Loucy (cell line): Measurements from ENCODE around the gene ARHGDIB.

ENCODE experiments used
- H2AFZ ChIP-seq: fragments of 200-600 bp; sonication (generic); 2 replicates; pipeline ENCODE4 v1.6.0; 2016; ENCODE audit warnings: antibody characterized with exemption, mild to moderate bottlenecking, low read length, moderate library complexity
- H3F3A ChIP-seq: fragments of 200-600 bp; 2 replicates; pipeline ENCODE4 v1.6.0; 2016; ENCODE audit warnings: antibody characterized with exemption, low read depth, mild to moderate bottlenecking
- H3K27me3 ChIP-seq: fragments of 200-600 bp; sonication (generic); 2 replicates; pipeline ENCODE4 v1.6.1; 2014; ENCODE audit warnings: low read length, mild to moderate bottlenecking; ENCODE audit not compliant: insufficient read depth, poor library complexity, severe bottlenecking
- H3K36me3 ChIP-seq: fragments of 200-600 bp; sonication (generic); 2 replicates; pipeline ENCODE4 v1.6.1; 2016; ENCODE audit warnings: low read length; ENCODE audit not compliant: insufficient read depth
- H3K4me1 ChIP-seq: fragments of 200-600 bp; sonication (generic); 2 replicates; pipeline ENCODE4 v1.5.1; 2014; ENCODE audit warnings: low read length, mild to moderate bottlenecking; ENCODE audit not compliant: insufficient read depth, poor library complexity, severe bottlenecking
- H3K4me2 ChIP-seq: fragments of 200-600 bp; sonication (generic); 2 replicates; pipeline ENCODE4 v1.6.0; 2014; ENCODE audit warnings: antibody characterized with exemption, low read length, low read depth, mild to moderate bottlenecking; ENCODE audit not compliant: poor library complexity, severe bottlenecking
- H3K4me3 ChIP-seq: fragments of 200-600 bp; sonication (generic); 2 replicates; pipeline ENCODE4 v1.5.1; 2014; ENCODE audit warnings: low read length, mild to moderate bottlenecking, mixed read lengths; ENCODE audit not compliant: poor library complexity, severe bottlenecking
- H3K79me2 ChIP-seq: fragments of 200-600 bp; sonication (generic); 2 replicates; pipeline ENCODE4 v1.6.1; 2014; ENCODE audit warnings: low read length; ENCODE audit not compliant: insufficient read depth
- H3K9ac ChIP-seq: fragments of 200-600 bp; sonication (generic); 2 replicates; pipeline ENCODE4 v1.6.0; 2014; ENCODE audit warnings: mild to moderate bottlenecking, low read depth, low read length, moderate library complexity; ENCODE audit not compliant: poor library complexity, severe bottlenecking
- H3K9me2 ChIP-seq: fragments of 200-600 bp; sonication (generic); replicated peaks from 2 replicates; pipeline ENCODE4 v1.6.1; 2016; ENCODE audit warnings: low read depth, low read length, mixed read lengths
- H3K9me3 ChIP-seq: fragments of 200-600 bp; sonication (generic); 2 replicates; pipeline ENCODE4 v1.6.1; 2014; ENCODE audit warnings: mild to moderate bottlenecking, antibody characterized with exemption, low read length, low read depth; ENCODE audit not compliant: insufficient read depth
- H4K20me1 ChIP-seq: fragments of 200-600 bp; sonication (generic); 2 replicates; pipeline ENCODE4 v1.6.0; 2014; ENCODE audit warnings: antibody characterized with exemption, low read length, mild to moderate bottlenecking; ENCODE audit not compliant: insufficient read depth, poor library complexity, severe bottlenecking
- CTCF ChIP-seq: fragments of 200-600 bp; sonication (generic); conservative IDR thresholded peaks from 2 replicates; pipeline ENCODE4 v1.5.1; 2014; ENCODE audit warnings: mild to moderate bottlenecking, antibody characterized with exemption, low read length
- EZH2phosphoT487 ChIP-seq: fragments of 200-600 bp; IDR thresholded peaks from 2 replicates; pipeline ENCODE4 v1.6.1; 2018; ENCODE audit warnings: antibody characterized with exemption, mild to moderate bottlenecking, moderate library complexity, borderline replicate concordance

The ARHGDIB gene

GRCh38 chr12:14961466-14962152 lies at the start of gene ARHGDIB:
Gene ARHGDIB, minus strand, starts transcription at chr12:14961601. Its CDS starts 10,889 bp downstream, at chr12:14950712.
- peaks cover 42% of the 10 kb centered on the region for H4K20me1 ChIP-seq
- H3K27me3 ChIP-seq = peaks cover 9% of the 10 kb centered on the region
- H2AFZ ChIP-seq = no peak within 1 kb of the TSS; the same call in 1 of the 2 replicates
- peak within 1 kb of the TSS; percentile 79 for H3K4me3 ChIP-seq
- peaks cover 19% of the 10 kb centered on the region; the same call in 1 of the 2 replicates for H3F3A ChIP-seq
- no peaks in the 10 kb centered on the region for H3K9me3 ChIP-seq
- H3K4me1 ChIP-seq = peaks cover 68% of the 10 kb centered on the region
- H3K9ac ChIP-seq = peak within 1 kb of the TSS; percentile 99
- peaks cover 9% of the 10 kb centered on the region; the same call in 1 of the 2 replicates for H3K36me3 ChIP-seq
- H3K4me2 ChIP-seq = peak within 1 kb of the TSS; percentile 93
- no peak for TF ChIP-seq EZH2phosphoT487
- TF ChIP-seq CTCF = no peak
- H3K79me2 ChIP-seq = peaks cover 71% of the 10 kb centered on the region
- H3K9me2 ChIP-seq = no peaks in the 10 kb centered on the region

- Histone ChIP-seq H3K9me3 (no peaks in the 10 kb centered on the region), H3K9ac (no peak overlapping the region), H4K20me1 (no peaks in the 10 kb centered on the region), H3K36me3 (no peaks in the 10 kb centered on the region), H3K4me1 (no peaks in the 10 kb centered on the region), H3K4me2 (no peak overlapping the region), H3K4me3 (no peak overlapping the region), H3F3A (no peaks in the 10 kb centered on the region), H3K79me2 (no peaks in the 10 kb centered on the region), H3K9me2 (no peaks in the 10 kb centered on the region), H3K27me3 (no peaks in the 10 kb centered on the region), H2AFZ (no peak overlapping the region)
- peak; percentile 61 for TF ChIP-seq CTCF
- TF ChIP-seq EZH2phosphoT487 = no peak
These were observed 49.8 kb upstream of the ARHGDIB start for GRCh38 chr12:15011162-15011561.

GRCh38 chr12:15007551-15007950 lies 46.1 kb upstream of the ARHGDIB start:
- no peaks in the 10 kb centered on the region for H3K4me1 ChIP-seq
- no peaks in the 10 kb centered on the region for H3K9me2 ChIP-seq
- no peaks in the 10 kb centered on the region for H4K20me1 ChIP-seq
- no peak for TF ChIP-seq CTCF
- no peak for TF ChIP-seq EZH2phosphoT487
- no peak overlapping the region for H3K4me2 ChIP-seq
- peaks cover 7% of the 10 kb centered on the region for H3K27me3 ChIP-seq
- H3K4me3 ChIP-seq = no peak overlapping the region
- H2AFZ ChIP-seq = no peak overlapping the region
- H3K9ac ChIP-seq = no peak overlapping the region
- no peaks in the 10 kb centered on the region for H3K36me3 ChIP-seq
- no peaks in the 10 kb centered on the region for H3F3A ChIP-seq
- H3K79me2 ChIP-seq = no peaks in the 10 kb centered on the region
- no peaks in the 10 kb centered on the region for H3K9me3 ChIP-seq
